Retinal pigment epithelial cell (primary cell): ENCODE results near the gene PFDN4.

Source experiments
- DNase-seq: peaks from one replicate; pipeline ENCODE4 v3.0.0-alpha.2; 2010; ENCODE audit warnings: low read depth
- H3K4me3 ChIP-seq: 2 replicates; pipeline ENCODE4 v1.5.1; 2011; ENCODE audit warnings: mild to moderate bottlenecking, low read length, control low read depth, moderate library complexity
- CTCF ChIP-seq: conservative IDR thresholded peaks from 2 replicates; pipeline ENCODE4 v1.5.1; 2011; ENCODE audit warnings: low read depth, low read length, control low read depth, inconsistent platforms

Gene PFDN4

GRCh38 chr20:54195483-54196472, 12.1 kb upstream of the PFDN4 start:
- H3K4me3 ChIP-seq, result no peak overlapping the region
- DNase-seq, result no peak
- no peak for TF ChIP-seq CTCF

GRCh38 chr20:54197621-54198604, 10.0 kb upstream of the PFDN4 start:
- TF ChIP-seq CTCF, result peak; percentile 65
- no peak overlapping the region for H3K4me3 ChIP-seq
- no peak for DNase-seq

GRCh38 chr20:54199283-54199682, 8.6 kb upstream of the PFDN4 start:
- no peak overlapping the region for H3K4me3 ChIP-seq
- DNase-seq, result no peak
- no peak for TF ChIP-seq CTCF

DNA sequence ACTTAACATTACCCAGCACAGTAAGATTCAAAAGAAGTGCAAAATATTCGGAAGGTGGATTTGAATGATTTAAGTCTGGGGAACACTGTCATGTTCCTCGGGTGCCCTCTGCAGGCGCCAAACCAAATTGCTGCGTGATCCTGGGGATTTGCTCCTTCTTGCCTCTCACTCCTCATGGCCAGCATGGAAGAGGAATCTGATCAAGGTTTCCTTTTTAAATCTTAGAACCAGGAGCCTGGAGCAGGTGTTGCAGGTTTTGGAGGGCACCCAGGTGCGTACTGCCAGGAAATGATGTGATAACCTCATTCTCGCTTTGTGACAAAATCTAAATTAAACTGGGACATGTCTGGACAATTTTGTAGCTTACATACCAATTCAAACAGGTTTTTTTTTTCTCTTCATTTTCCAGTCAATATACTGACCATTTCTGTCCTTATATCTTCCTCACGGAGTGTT, 8.1 kb upstream of the PFDN4 start:
- no peak for DNase-seq
- H3K4me3 ChIP-seq, result no peak overlapping the region
- peak; percentile 94 for TF ChIP-seq CTCF

DNA sequence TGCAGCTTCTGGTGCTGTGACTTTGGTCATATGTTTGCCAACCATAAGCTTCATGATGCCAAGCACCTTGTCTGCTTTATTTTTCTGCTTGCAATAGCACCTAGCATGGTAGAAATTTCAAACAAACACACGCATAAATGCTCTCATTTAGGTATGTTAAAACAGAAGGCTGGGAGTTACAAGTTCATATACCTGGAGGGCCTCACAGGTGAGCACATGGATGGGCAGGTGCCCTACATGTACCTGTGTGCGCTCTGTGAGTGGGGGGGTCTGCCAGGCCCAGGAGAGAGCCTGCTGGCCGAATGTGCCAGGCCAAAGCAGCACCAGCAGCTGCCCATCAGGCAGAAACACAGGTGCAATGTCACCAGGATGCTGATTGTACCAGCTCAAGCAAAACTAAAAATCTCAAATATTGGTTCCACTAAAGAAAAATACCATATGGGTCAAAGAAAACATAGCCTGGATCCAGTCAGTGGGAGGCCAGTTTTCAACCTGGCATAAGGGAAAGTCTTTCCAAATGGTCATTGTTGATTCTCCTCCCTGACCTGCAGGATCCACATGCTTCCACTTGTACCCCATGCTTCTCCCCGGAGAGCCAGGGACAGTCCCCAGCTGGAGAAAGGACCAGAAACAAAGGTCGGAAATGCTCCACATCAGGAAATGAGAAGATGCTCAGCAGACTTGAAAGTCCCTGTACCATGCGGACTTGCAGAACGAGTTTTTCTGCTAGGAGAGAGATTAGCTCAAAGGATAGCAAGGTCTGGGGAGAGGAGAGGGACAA, 7.2 kb upstream of the PFDN4 start:
- no peak for DNase-seq
- no peak for TF ChIP-seq CTCF
- H3K4me3 ChIP-seq, result no peak overlapping the region

- TF ChIP-seq CTCF, result no peak
- no peak for DNase-seq
- H3K4me3 ChIP-seq, result no peak overlapping the region
These were observed 6.5 kb upstream of the PFDN4 start for GRCh38 chr20:54201268-54201846.
